OCI-LY1 (cell line): Measurements from ENCODE around the gene C21orf91.

ENCODE experiments used
- H2AFZ ChIP-seq: fragments of 200-600 bp; sonication (generic), shearing (Covaris generic); 2 replicates; pipeline ENCODE4 v1.6.0; 2014; ENCODE audit warnings: antibody characterized with exemption, mild to moderate bottlenecking, low read length
- H3F3A ChIP-seq: fragments of 200-600 bp; sonication (generic), shearing (Covaris generic); 2 replicates; pipeline ENCODE4 v1.6.0; 2014; ENCODE audit warnings: mild to moderate bottlenecking, antibody characterized with exemption, low read length, moderate library complexity; ENCODE audit not compliant: insufficient read depth
- H3K27ac ChIP-seq: fragments of 200-600 bp; sonication (generic); 2 replicates; pipeline ENCODE4 v1.5.1; 2014; ENCODE audit warnings: low read length, mixed run types, mild to moderate bottlenecking, low read depth; ENCODE audit not compliant: poor library complexity, severe bottlenecking
- H3K27me3 ChIP-seq: fragments of 200-600 bp; sonication (generic); 2 replicates; pipeline ENCODE4 v1.6.0; 2014; ENCODE audit warnings: antibody characterized with exemption, mild to moderate bottlenecking, low read length, moderate library complexity; ENCODE audit not compliant: insufficient read depth
- H3K36me3 ChIP-seq: fragments of 200-600 bp; sonication (generic); 2 replicates; pipeline ENCODE4 v1.6.1; 2014; ENCODE audit warnings: mild to moderate bottlenecking, antibody characterized with exemption, low read length, moderate library complexity, mixed read lengths; ENCODE audit not compliant: insufficient read depth
- H3K4me1 ChIP-seq: fragments of 200-600 bp; sonication (generic); 2 replicates; pipeline ENCODE4 v1.5.1; 2014; ENCODE audit warnings: mild to moderate bottlenecking, low read length, moderate library complexity; ENCODE audit not compliant: insufficient read depth, severe bottlenecking
- H3K4me2 ChIP-seq: fragments of 200-600 bp; sonication (generic), shearing (Covaris generic); 2 replicates; pipeline ENCODE4 v1.6.1; 2014; ENCODE audit warnings: low read length
- H3K4me3 ChIP-seq: fragments of 200-600 bp; sonication (generic); 2 replicates; pipeline ENCODE4 v1.5.1; 2014; ENCODE audit warnings: low read length, low read depth, mild to moderate bottlenecking, mixed read lengths; ENCODE audit not compliant: poor library complexity, severe bottlenecking
- H3K79me2 ChIP-seq: fragments of 200-600 bp; shearing (Covaris generic); 2 replicates; pipeline ENCODE4 v1.6.1; 2016; ENCODE audit warnings: mixed run types, low read length, mixed read lengths; ENCODE audit not compliant: insufficient read depth
- H3K9ac ChIP-seq: fragments of 200-600 bp; sonication (generic), shearing (Covaris generic); 2 replicates; pipeline ENCODE4 v1.6.1; 2014; ENCODE audit warnings: mild to moderate bottlenecking, low read length, mixed read lengths
- H3K9me2 ChIP-seq: fragments of 200-600 bp; sonication (generic), shearing (Covaris generic); 2 replicates; pipeline ENCODE4 v1.6.1; 2014; ENCODE audit warnings: low read depth, mild to moderate bottlenecking, low read length, mixed read lengths
- H3K9me3 ChIP-seq: fragments of 200-600 bp; shearing (Covaris generic); 2 replicates; pipeline ENCODE4 v1.6.1; 2014; ENCODE audit warnings: low read length, mixed read lengths
- H4K20me1 ChIP-seq: fragments of 200-600 bp; sonication (generic), shearing (Covaris generic); 2 replicates; pipeline ENCODE4 v1.6.0; 2016; ENCODE audit warnings: mild to moderate bottlenecking, low read length; ENCODE audit not compliant: insufficient read depth
- EZH2 ChIP-seq: fragments of 200-600 bp; sonication (generic), shearing (Covaris generic); IDR thresholded peaks from 2 replicates; pipeline ENCODE4 v1.8.0; 2017; ENCODE audit warnings: borderline replicate concordance, mixed run types, mild to moderate bottlenecking, antibody characterized with exemption, low read length, moderate library complexity, mixed read lengths
- TF ChIP-seq, protein P1 (sequence below): fragments of 200-600 bp; sonication (generic), shearing (Covaris generic); IDR thresholded peaks from 2 replicates; pipeline ENCODE4 v1.5.1; 2017; ENCODE audit warnings: mild to moderate bottlenecking, antibody characterized with exemption, low read length, moderate library complexity, mixed read lengths

C21orf91 gene

GRCh38 chr21:17797967-17798366, 21.2 kb downstream of the C21orf91 start:
- H3K4me1 ChIP-seq = peaks cover 15% of the 10 kb centered on the region
- no peak overlapping the region for H2AFZ ChIP-seq
- H3K79me2 ChIP-seq = peaks cover 17% of the 10 kb centered on the region
- peaks cover 51% of the 10 kb centered on the region for H3K36me3 ChIP-seq
- H3K4me2 ChIP-seq = no peak overlapping the region
- no peaks in the 10 kb centered on the region for H3K9me3 ChIP-seq
- no peaks in the 10 kb centered on the region for H3K27me3 ChIP-seq
- no peaks in the 10 kb centered on the region for H4K20me1 ChIP-seq
- H3K9ac ChIP-seq = no peak overlapping the region
- no peaks in the 10 kb centered on the region for H3F3A ChIP-seq
- no peak overlapping the region for H3K27ac ChIP-seq
- H3K9me2 ChIP-seq = no peaks in the 10 kb centered on the region
- no peak for TF ChIP-seq EZH2
- TF ChIP-seq, protein P1, sequence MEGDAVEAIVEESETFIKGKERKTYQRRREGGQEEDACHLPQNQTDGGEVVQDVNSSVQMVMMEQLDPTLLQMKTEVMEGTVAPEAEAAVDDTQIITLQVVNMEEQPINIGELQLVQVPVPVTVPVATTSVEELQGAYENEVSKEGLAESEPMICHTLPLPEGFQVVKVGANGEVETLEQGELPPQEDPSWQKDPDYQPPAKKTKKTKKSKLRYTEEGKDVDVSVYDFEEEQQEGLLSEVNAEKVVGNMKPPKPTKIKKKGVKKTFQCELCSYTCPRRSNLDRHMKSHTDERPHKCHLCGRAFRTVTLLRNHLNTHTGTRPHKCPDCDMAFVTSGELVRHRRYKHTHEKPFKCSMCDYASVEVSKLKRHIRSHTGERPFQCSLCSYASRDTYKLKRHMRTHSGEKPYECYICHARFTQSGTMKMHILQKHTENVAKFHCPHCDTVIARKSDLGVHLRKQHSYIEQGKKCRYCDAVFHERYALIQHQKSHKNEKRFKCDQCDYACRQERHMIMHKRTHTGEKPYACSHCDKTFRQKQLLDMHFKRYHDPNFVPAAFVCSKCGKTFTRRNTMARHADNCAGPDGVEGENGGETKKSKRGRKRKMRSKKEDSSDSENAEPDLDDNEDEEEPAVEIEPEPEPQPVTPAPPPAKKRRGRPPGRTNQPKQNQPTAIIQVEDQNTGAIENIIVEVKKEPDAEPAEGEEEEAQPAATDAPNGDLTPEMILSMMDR = no peak
- no peak overlapping the region for H3K4me3 ChIP-seq

GRCh38 chr21:17796503-17796902, 22.7 kb downstream of the C21orf91 start:
- no peak overlapping the region for H3K9ac ChIP-seq
- H3K4me2 ChIP-seq = no peak overlapping the region
- no peak overlapping the region for H2AFZ ChIP-seq
- peaks cover 15% of the 10 kb centered on the region for H3K4me1 ChIP-seq
- no peaks in the 10 kb centered on the region for H3F3A ChIP-seq
- TF ChIP-seq EZH2 = no peak
- TF ChIP-seq, protein P1 = no peak
- peaks cover 17% of the 10 kb centered on the region for H3K79me2 ChIP-seq
- no peak overlapping the region for H3K27ac ChIP-seq
- H3K9me2 ChIP-seq = no peaks in the 10 kb centered on the region
- peaks cover 53% of the 10 kb centered on the region for H3K36me3 ChIP-seq
- no peaks in the 10 kb centered on the region for H3K9me3 ChIP-seq
- H3K27me3 ChIP-seq = no peaks in the 10 kb centered on the region
- H3K4me3 ChIP-seq = no peak overlapping the region
- H4K20me1 ChIP-seq = no peaks in the 10 kb centered on the region

GRCh38 chr21:17796037-17796403, 23.1 kb downstream of the C21orf91 start:
- H3K9ac ChIP-seq = no peak overlapping the region
- H3K4me3 ChIP-seq = no peak overlapping the region
- no peaks in the 10 kb centered on the region for H3F3A ChIP-seq
- H3K9me2 ChIP-seq = no peaks in the 10 kb centered on the region
- H3K4me2 ChIP-seq = no peak overlapping the region
- peaks cover 57% of the 10 kb centered on the region for H3K36me3 ChIP-seq
- H3K9me3 ChIP-seq = no peaks in the 10 kb centered on the region
- H3K4me1 ChIP-seq = peaks cover 15% of the 10 kb centered on the region
- no peak overlapping the region for H3K27ac ChIP-seq
- no peak overlapping the region for H2AFZ ChIP-seq
- TF ChIP-seq EZH2 = no peak
- TF ChIP-seq, protein P1 = no peak
- peaks cover 17% of the 10 kb centered on the region for H3K79me2 ChIP-seq
- no peaks in the 10 kb centered on the region for H4K20me1 ChIP-seq
- H3K27me3 ChIP-seq = no peaks in the 10 kb centered on the region
